ENCODE results near the gene FBXO11. TPM values are rescaled to one million over a fixed set of nuclear protein-coding genes. Genes with fewer than 3 reads are reported as not detected.
A peak's percentile ranks its signal among the peaks of the same experiment; 100 is the strongest.

The FBXO11 gene
- total RNA-seq, 1 experiment from 2014 or later, result 58.9 TPM

- Histone ChIP-seq H3K4me3 (ENCODE audit: low read depth in 2 of 2, low read length in 2 of 2) (no peak overlapping the region), H3K27ac (ENCODE audit: low read length) (no peak overlapping the region), H3K9me3 (ENCODE audit: control insufficient read depth, insufficient read depth, low read depth, low read length) (no peaks in the 10 kb centered on the region), H3K4me1 (ENCODE audit: control insufficient read depth, insufficient read depth, low read length) (no peaks in the 10 kb centered on the region), H3K36me3 (ENCODE audit: control insufficient read depth, insufficient read depth, low read length) (peaks cover 35% of the 10 kb centered on the region), H3K27me3 (ENCODE audit: control insufficient read depth, insufficient read depth, low read length) (no peaks in the 10 kb centered on the region)
- TF ChIP-seq REST (IDR thresholded peaks at IDR 0.05; ENCODE audit: insufficient read depth in 1 of 2, low read depth in 2 of 2, low read length in 1 of 2) (no peak), POLR2AphosphoS5 (IDR thresholded peaks at IDR 0.05; ENCODE audit: low read depth, low read length) (0 out of 2 replicates have a peak, but pooled peaks have one; percentile 30)
- ATAC-seq (no peak), DNase-seq (ENCODE audit: low read depth, low spot score) (no peak)
- ChIA-PET POLR2A (no interaction called here), CTCF (no interaction called here)
- intact Hi-C loops (cut with micrococcal nuclease; ENCODE audit: unreplicated experiment) (no loop called here), in situ Hi-C loops (cut with HindIII; ENCODE audit: low pct_unique_long_range_greater_than_20kb, low sequenced_read_pairs) (no loop called here)
- BruUV-seq (replicated peaks), result no TSS peak
These were observed 105.2 kb downstream of the FBXO11 start for GRCh38 chr2:47801118-47801517.

- peaks cover 21% of the 10 kb centered on the region for H3K36me3 ChIP-seq (ENCODE audit: control insufficient read depth, insufficient read depth, low read length)
- ATAC-seq, result peak; percentile 24; the same call in 1 of the 2 replicates
These were observed 107.2 kb downstream of the FBXO11 start for GRCh38 chr2:47799031-47799609.

More at GRCh38 chr2:47799031-47799609, 107.2 kb downstream of the FBXO11 start:
- H3K27ac ChIP-seq (ENCODE audit: low read length), result no peak overlapping the region
- TF ChIP-seq SIN3A (IDR thresholded peaks at IDR 0.05; ENCODE audit: borderline replicate concordance, insufficient read depth, low read depth, low read length), result no peak
- TF ChIP-seq TCF7L2 (IDR thresholded peaks at IDR 0.05; ENCODE audit: low read depth, low read length), result no peak
- TF ChIP-seq CTCF (IDR thresholded peaks at IDR 0.05), result no peak
- no peak; the same call in 1 of the 2 replicates for TF ChIP-seq POLR2AphosphoS5 (IDR thresholded peaks at IDR 0.05; ENCODE audit: low read depth, low read length)
- no peaks in the 10 kb centered on the region for H3K27me3 ChIP-seq (ENCODE audit: control insufficient read depth, insufficient read depth, low read length)
- intact Hi-C loops (cut with micrococcal nuclease; ENCODE audit: unreplicated experiment), result no loop called here
- ChIA-PET CTCF (no interaction called here), POLR2A (no interaction called here)
- H3K4me3 ChIP-seq (ENCODE audit: low read depth in 2 of 2, low read length in 2 of 2), result no peak overlapping the region
- no peaks in the 10 kb centered on the region for H3K4me1 ChIP-seq (ENCODE audit: control insufficient read depth, insufficient read depth, low read length)
- TSS peak; percentile 62 for BruUV-seq (replicated peaks)
- DNase-seq (ENCODE audit: low read depth, low spot score), result no peak
- no peaks in the 10 kb centered on the region for H3K9me3 ChIP-seq (ENCODE audit: control insufficient read depth, insufficient read depth, low read depth, low read length)
- in situ Hi-C loops (cut with HindIII; ENCODE audit: low pct_unique_long_range_greater_than_20kb, low sequenced_read_pairs), result no loop called here
